ENCODE data around the gene KRT33A. TPM values are rescaled to one million over a fixed set of nuclear protein-coding genes. Genes with fewer than 3 reads are reported as not detected.
"Not testable (repeated sequence)": the region's sequence is repeated elsewhere in the genome, so short reads cannot be mapped to it uniquely, and the experiment has no call there.

The KRT33A gene
- not detected in 2 replicates for total RNA-seq

GRCh38 chr17:41350381-41350878, at the start of gene KRT33A:
TSS of gene KRT33A (minus strand) at chr17:41350828. CDS start at chr17:41350767, 61 bp downstream.
- not testable (repeated sequence) for DNase-seq (ENCODE audit: low read depth in 2 of 2)

DNA sequence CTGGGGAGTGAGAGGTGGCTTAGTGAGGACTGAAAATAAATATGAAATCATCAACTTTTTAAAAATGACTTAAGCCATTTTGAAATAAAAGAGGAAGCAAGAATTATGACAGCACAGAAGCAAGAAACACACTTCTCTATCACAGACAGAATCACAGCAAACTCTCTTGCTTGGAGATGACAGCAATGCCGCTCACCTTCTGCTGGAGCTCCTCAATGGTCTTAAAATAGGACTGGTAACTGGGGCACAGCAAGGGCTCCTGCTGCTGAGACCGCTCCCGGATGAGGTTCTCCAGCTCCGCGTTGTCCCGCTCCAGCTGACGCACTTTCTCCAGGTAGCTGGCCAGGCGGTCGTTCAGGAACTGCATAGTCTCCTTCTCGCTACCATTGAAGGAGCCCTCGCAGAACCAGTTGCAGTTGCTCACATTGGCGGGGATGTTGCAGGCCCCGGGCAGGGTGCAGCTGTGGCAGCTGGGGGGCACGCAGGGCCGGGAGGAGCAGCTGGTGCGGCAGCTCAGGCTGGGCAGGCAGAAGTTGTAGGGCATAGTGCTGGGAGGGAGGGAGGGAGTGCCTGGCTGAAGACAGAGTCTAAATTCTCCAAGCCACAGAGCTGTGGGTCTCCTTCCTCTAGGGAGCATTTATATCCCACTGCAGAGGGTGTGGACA, 46.5 kb upstream of the KRT33A start, which contains the start of gene KRT31:
Gene KRT31 (minus strand): TSS at position 613 of the 665 bp plus-strand sequence. CDS start 69 bp downstream, at position 544.
- DNase-seq (ENCODE audit: low read depth in 2 of 2), result no peak

GRCh38 chr17:41396340-41396739, 45.7 kb upstream of the KRT33A start:
- DNase-seq (ENCODE audit: low read depth in 2 of 2), result no peak

GRCh38 chr17:41395611-41396010, 45.0 kb upstream of the KRT33A start:
- no peak for DNase-seq (ENCODE audit: low read depth in 2 of 2)

DNA sequence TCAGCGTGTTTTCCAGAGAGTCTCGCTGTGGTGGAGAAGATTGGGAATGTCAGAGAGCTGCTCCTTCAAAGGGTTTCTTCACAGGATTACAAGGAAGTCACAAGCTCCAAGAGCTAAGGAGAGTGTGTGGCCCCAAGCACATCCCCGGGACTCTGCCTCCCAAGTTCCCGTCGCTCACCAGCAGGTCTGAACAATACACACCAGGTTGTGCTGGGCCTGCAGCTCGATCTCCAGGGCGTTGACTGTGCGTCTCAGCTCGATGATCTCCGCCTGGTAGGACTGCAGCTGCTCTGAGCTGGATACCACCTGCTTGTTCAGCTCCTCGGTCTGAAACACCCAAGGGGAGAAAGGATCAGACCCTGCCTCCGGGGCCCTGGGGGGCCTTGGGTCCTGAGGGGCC, 44.4 kb upstream of the KRT33A start:
- not testable (repeated sequence) for DNase-seq (ENCODE audit: low read depth in 2 of 2)

DNA sequence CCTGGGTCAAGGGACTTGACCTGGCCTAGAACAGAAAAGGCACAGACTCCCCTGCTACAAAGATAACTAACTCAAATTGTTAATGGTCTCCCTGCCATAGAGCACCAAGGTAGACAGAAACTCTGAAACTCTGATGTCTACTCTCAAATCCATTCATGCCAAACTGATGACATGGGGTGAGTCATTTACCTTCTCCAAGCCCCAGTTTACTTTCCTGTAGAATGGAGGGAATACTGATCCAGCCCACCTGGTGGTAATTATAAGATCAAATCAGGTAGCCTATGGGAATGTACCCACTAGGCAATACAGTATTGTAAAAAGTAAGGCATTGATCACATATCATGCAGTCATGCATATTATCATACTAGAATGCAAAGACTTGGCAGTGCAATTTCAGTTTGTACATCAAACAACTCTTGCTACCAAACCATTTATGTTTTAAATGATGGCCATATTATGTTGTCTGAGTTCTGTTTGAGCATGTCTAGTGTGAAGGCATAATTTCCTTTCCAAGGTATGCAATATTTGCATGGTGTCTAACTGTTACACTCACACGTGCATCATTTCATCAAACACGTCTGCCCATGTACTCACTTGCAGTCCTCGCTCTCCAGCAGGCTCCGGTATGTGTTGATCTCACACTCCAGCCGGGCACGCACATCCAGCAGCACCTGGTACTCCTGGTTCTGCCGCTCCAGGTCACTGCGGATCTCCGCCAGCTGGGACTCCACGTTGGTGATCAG, 43.8 kb upstream of the KRT33A start:
- no peak for DNase-seq (ENCODE audit: low read depth in 2 of 2)

GRCh38 chr17:41393826-41394225, 43.2 kb upstream of the KRT33A start:
- DNase-seq (ENCODE audit: low read depth in 2 of 2), result no peak

DNA sequence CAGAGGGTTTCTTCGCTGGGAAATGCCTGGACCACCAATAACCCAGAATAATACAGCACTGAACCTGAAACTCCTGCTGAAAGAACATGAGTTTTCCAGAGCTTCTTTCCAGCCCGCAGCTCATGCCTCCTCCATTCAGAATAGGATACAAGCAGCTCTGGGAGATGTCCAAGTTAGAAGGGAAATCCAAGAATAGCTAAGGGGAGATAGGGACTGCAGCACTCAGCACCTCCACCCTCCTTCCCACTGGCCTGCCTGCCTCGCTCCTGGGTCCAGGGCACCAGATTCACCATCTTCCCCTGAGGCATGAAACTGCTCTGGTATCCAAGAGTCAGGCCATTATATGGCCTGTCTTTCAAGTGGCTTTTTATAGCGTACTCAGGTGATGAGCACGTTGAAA, 42.7 kb upstream of the KRT33A start:
- no peak for DNase-seq (ENCODE audit: low read depth in 2 of 2)

DNA sequence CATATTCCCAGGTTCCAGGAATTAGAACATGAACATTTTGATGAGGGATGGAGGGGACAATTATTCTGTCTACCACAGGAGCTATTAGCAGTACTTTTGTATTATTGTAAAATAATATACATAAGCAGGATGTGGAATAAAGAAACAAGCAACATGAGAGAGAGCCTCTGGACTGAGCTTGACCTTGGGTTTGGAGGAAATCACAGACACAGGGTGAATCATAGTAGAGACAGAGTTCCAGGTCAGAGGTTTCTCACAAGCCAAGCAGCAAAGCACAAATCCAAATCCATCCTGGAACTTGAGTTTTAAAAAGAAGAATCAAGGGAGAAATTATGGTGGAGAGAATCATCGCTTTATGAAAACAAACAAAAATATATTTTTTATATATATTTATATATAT, 41.6 kb upstream of the KRT33A start:
- no peak for DNase-seq (ENCODE audit: low read depth in 2 of 2)

- DNase-seq (ENCODE audit: low read depth in 2 of 2), result no peak
Observed at GRCh38 chr17:41391535-41391934, 40.9 kb upstream of the KRT33A start.

GRCh38 chr17:41390411-41390938, 39.8 kb upstream of the KRT33A start:
- DNase-seq (ENCODE audit: low read depth in 2 of 2), result no peak

GRCh38 chr17:41387670-41388069, 37.0 kb upstream of the KRT33A start:
- DNase-seq (ENCODE audit: low read depth in 2 of 2), result no peak

DNA sequence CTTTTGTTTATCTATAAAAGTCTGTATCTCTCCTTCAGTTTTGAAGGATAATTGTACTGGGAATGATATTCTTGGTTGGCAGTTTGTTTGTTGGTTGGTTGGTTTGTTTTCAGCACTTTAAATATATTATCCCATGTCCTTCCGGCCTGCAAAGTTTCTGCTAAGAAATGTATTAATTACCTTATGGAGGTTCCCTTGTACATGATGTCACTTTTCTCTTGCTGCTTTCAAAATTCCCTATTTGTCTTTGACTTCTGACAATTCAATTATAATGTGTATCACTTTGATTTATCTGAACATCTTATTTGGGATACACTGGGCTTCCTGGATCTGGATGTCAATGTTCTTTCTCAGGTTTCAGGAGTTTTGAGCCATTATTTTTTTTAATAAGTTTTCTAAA, 35.6 kb upstream of the KRT33A start:
- no peak for DNase-seq (ENCODE audit: low read depth in 2 of 2)

DNA sequence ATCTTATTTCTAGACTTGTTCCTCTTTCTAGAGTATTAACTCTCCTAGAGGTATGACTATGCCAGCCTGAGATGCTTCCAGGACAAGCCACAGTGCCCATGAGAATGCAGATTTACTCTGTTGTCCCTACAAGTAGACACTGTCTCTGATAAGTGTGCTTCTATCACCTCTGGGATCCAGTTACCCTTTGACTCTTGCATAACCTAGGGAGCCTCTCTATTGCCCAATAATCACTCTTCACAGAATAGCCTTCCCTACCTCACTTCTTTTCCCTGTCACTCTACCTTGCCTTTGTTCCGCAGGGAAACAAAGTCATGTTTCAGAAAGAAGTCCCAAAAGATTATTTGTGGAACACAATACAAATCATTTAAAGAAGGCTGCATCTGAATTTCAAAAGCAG, 33.1 kb upstream of the KRT33A start:
- no peak for DNase-seq (ENCODE audit: low read depth in 2 of 2)

GRCh38 chr17:41382394-41382793, 31.8 kb upstream of the KRT33A start:
- no peak for DNase-seq (ENCODE audit: low read depth in 2 of 2)

- not testable (repeated sequence) for DNase-seq (ENCODE audit: low read depth in 2 of 2)
Observed at GRCh38 chr17:41381943-41382342, 31.3 kb upstream of the KRT33A start, which contains the start of gene KRT34. TSS of gene KRT34 (minus strand) at chr17:41382306. CDS start at chr17:41382246, 60 bp downstream.

- not testable (repeated sequence) for DNase-seq (ENCODE audit: low read depth in 2 of 2)
Observed at GRCh38 chr17:41380091-41380490, 29.5 kb upstream of the KRT33A start.

- DNase-seq (ENCODE audit: low read depth in 2 of 2), result peak in 1 of 2 donors; percentile 24
Observed at GRCh38 chr17:41377546-41377945, 26.9 kb upstream of the KRT33A start.

DNA sequence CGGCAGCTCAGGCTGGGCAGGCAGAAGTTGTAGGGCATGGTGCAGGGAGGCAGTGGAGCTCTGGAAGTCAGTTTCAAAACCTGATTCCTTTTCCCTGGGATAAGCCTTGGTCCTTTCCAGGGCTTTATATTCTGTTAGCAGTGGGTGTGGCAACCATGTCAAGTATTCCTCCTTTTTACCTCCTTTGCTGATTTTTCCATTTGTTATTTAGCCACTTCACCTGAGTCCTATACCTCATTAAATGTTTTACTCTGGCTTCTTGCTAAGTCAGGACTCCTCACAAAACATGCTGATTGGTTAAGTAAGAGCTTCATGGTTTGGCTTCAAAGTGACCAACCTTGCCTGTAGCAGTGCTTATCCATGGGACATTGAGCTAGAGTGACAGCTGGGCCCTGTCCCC, 19.1 kb upstream of the KRT33A start, which contains the start of gene KRT33B:
Gene KRT33B (minus strand): TSS at position 101 of the 400 bp plus-strand sequence. CDS start 63 bp downstream, at position 38.
- no peak for DNase-seq (ENCODE audit: low read depth in 2 of 2)

DNA sequence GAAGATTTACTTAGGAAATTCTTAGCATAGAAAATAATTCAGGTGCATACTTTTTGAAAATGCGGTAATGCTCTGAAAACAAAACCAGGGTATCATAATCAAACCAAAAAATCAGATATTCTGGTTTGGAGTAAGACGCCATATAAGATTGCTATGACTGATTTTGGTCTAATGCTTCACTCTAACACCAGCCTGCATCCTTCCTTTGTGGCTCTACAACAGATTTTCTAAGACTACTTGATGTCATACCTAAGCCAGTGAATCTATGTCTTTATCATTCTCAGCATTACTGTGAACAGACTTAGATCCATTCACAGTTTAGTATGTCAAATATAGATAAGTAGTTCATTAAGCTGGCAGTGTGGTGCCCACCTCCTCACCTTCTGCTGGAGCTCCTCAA, 18.4 kb upstream of the KRT33A start:
- no peak for DNase-seq (ENCODE audit: low read depth in 2 of 2)

DNA sequence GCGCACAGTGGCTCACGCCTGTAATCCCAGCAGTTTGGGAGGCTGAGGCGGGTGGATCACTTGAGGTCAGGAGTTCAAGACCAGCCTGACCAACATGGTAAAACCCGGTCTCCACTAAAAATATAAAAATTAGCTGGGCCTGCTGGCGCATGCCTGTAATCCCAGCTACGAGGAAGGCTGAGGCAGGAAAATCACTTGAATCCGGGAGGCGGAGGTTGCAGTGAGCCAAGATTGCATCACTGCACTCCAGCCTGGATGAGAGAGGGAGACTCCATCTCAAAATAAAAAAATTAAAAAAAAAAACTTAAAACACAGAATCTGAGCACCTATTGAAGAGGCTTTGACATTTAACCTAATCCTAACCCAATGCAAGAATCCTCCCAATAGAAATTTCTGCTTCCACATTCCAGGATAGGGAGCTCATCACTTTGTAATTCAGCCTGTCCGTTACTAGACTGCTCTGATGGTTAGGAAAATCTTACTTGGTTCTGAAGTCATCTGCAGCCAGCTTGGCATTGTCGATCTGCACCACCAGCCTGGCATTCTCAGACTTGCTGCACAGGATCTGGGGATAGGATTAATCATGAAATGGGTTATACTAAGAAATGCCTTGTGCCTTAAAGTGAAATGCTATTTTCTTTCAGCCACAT, 16.9 kb upstream of the KRT33A start:
- DNase-seq (ENCODE audit: low read depth in 2 of 2), result no peak

- DNase-seq (ENCODE audit: low read depth in 2 of 2), result no peak
Observed at GRCh38 chr17:41366070-41366469, 15.4 kb upstream of the KRT33A start.
